DOHH2 (cell line): ENCODE data around the gene GRIN2A.

Experiments
- EZH2phosphoT487 ChIP-seq: fragments of 200-600 bp; sonication (generic); IDR thresholded peaks from 2 replicates; pipeline ENCODE4 v1.6.1; 2017; ENCODE audit warnings: borderline replicate concordance, mild to moderate bottlenecking, antibody characterized with exemption, low read length, moderate library complexity, mixed read lengths
- TF ChIP-seq, protein P1 (sequence below): fragments of 200-600 bp; sonication (generic); IDR thresholded peaks from one replicate; pipeline ENCODE4 v1.5.1; 2014; ENCODE audit warnings: antibody characterized with exemption, mild to moderate bottlenecking, low read depth, low read length; ENCODE audit not compliant: poor library complexity, severe bottlenecking

DNA sequence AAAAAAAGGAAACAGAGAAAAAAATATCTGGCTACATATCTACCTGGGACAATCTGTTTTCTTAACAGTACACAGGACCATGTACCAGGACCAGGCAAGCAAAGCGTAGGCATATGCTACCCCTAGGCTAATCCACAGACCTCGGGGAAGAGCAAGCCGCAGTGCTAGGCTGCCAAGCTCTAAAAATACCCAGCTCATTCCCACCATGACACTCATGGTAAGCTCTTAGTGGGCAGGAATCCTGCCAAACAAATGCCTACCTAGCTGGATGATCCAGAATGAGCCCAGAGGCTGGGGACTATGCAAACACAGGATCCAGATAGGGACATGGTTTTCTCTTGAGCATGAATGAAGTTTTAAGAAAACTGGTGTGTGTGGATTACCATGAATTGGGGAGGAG lies 95.6 kb downstream of the GRIN2A start:
- TF ChIP-seq, protein P1, sequence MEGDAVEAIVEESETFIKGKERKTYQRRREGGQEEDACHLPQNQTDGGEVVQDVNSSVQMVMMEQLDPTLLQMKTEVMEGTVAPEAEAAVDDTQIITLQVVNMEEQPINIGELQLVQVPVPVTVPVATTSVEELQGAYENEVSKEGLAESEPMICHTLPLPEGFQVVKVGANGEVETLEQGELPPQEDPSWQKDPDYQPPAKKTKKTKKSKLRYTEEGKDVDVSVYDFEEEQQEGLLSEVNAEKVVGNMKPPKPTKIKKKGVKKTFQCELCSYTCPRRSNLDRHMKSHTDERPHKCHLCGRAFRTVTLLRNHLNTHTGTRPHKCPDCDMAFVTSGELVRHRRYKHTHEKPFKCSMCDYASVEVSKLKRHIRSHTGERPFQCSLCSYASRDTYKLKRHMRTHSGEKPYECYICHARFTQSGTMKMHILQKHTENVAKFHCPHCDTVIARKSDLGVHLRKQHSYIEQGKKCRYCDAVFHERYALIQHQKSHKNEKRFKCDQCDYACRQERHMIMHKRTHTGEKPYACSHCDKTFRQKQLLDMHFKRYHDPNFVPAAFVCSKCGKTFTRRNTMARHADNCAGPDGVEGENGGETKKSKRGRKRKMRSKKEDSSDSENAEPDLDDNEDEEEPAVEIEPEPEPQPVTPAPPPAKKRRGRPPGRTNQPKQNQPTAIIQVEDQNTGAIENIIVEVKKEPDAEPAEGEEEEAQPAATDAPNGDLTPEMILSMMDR = no peak
- no peak for TF ChIP-seq EZH2phosphoT487
